Adipocyte (in vitro differentiated cells): ENCODE measurements around the gene LCN6.
A peak's percentile ranks its signal among the peaks of the same experiment; 100 is the strongest.
"Not testable (repeated sequence)": the region's sequence is repeated elsewhere in the genome, so short reads cannot be mapped to it uniquely, and the experiment has no call there.

Experiments used
- DNase-seq: peaks from one replicate; pipeline ENCODE4 v3.0.0-alpha.2; 2015; ENCODE audit warnings: low read depth
- H3K27me3 ChIP-seq: replicated peaks from 2 replicates; pipeline ENCODE4 v1.7.0; 2013; ENCODE audit warnings: mild to moderate bottlenecking, low read length, moderate library complexity; ENCODE audit not compliant: control insufficient read depth, insufficient read depth
- H3K36me3 ChIP-seq: 2 replicates; pipeline ENCODE4 v1.7.0; 2013; ENCODE audit warnings: low read length, mild to moderate bottlenecking, moderate library complexity; ENCODE audit not compliant: control insufficient read depth, insufficient read depth, severe bottlenecking
- H3K4me1 ChIP-seq: 2 replicates; pipeline ENCODE4 v1.7.0; 2013; ENCODE audit warnings: mild to moderate bottlenecking, low read length, moderate library complexity; ENCODE audit not compliant: control insufficient read depth, insufficient read depth
- H3K4me3 ChIP-seq: 2 replicates; pipeline ENCODE4 v1.7.0; 2013; ENCODE audit warnings: mild to moderate bottlenecking, low read length, moderate library complexity
- H3K9ac ChIP-seq: 2 replicates; pipeline ENCODE4 v1.7.0; 2013; ENCODE audit warnings: mild to moderate bottlenecking, low read length, moderate library complexity
- H3K9me3 ChIP-seq: 2 replicates; pipeline ENCODE4 v1.7.0; 2013; ENCODE audit warnings: mild to moderate bottlenecking, low read length, moderate library complexity; ENCODE audit not compliant: control insufficient read depth

Gene LCN6

GRCh38 chr9:136719195-136719880 lies 29.0 kb downstream of the LCN6 start:
- no peak for DNase-seq
- peaks cover 19% of the 10 kb centered on the region for H3K36me3 ChIP-seq

GRCh38 chr9:136718345-136719194 lies 29.8 kb downstream of the LCN6 start:
- Histone ChIP-seq H3K9ac (no peak overlapping the region), H3K36me3 (peaks cover 11% of the 10 kb centered on the region), H3K4me1 (peaks cover 6% of the 10 kb centered on the region), H3K9me3 (no peaks in the 10 kb centered on the region), H3K27me3 (peaks cover 14% of the 10 kb centered on the region), H3K4me3 (no peak overlapping the region)
- no peak for DNase-seq

More at GRCh38 chr9:136719195-136719880, 29.0 kb downstream of the LCN6 start:
- no peaks in the 10 kb centered on the region for H3K9me3 ChIP-seq
- H3K9ac ChIP-seq: no peak overlapping the region
- H3K4me1 ChIP-seq: peaks cover 6% of the 10 kb centered on the region
- no peak overlapping the region for H3K4me3 ChIP-seq
- H3K27me3 ChIP-seq: peaks cover 11% of the 10 kb centered on the region

- Histone ChIP-seq H3K36me3 (no peaks in the 10 kb centered on the region), H3K27me3 (peaks cover 21% of the 10 kb centered on the region), H3K9ac (no peak overlapping the region), H3K4me3 (no peak overlapping the region), H3K9me3 (no peaks in the 10 kb centered on the region), H3K4me1 (peaks cover 6% of the 10 kb centered on the region)
- no peak for DNase-seq
These were observed 30.9 kb downstream of the LCN6 start for GRCh38 chr9:136717399-136717798.

DNA sequence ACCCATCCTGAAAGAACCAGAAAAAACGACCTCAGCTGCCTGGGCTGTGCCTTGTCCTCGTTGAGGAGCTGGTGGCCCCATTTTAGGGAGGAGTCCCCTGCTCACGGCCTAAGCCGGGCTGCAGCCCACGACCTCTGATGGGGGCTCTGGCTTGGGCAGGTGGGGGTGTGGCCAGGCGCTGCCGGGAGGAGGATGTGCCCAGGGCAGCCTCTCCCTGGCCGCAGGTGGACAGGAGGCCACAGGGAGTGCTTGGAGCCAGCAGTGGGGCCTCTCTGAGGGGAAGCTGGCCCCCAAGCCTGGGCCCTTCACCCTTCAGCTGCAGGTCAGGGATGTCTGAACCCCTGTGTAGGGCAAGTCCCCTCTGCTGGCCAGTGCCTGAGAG lies 33.4 kb downstream of the LCN6 start:
- H3K4me1 ChIP-seq: peaks cover 3% of the 10 kb centered on the region
- DNase-seq: no peak
- H3K9me3 ChIP-seq: no peaks in the 10 kb centered on the region
- no peak overlapping the region for H3K4me3 ChIP-seq
- H3K27me3 ChIP-seq: peaks cover 26% of the 10 kb centered on the region
- H3K36me3 ChIP-seq: no peaks in the 10 kb centered on the region
- no peak overlapping the region for H3K9ac ChIP-seq

- Histone ChIP-seq H3K4me3 (no peak overlapping the region), H3K36me3 (no peaks in the 10 kb centered on the region)
- DNase-seq: no peak
These were observed 34.0 kb downstream of the LCN6 start for GRCh38 chr9:136714096-136714892.

GRCh38 chr9:136713550-136713949 lies 34.8 kb downstream of the LCN6 start:
- Histone ChIP-seq H3K9ac (no peak overlapping the region), H3K36me3 (no peaks in the 10 kb centered on the region), H3K9me3 (no peaks in the 10 kb centered on the region), H3K27me3 (peaks cover 28% of the 10 kb centered on the region), H3K4me1 (peaks cover 3% of the 10 kb centered on the region), H3K4me3 (no peak overlapping the region)
- no peak for DNase-seq

More at GRCh38 chr9:136714096-136714892, 34.0 kb downstream of the LCN6 start:
- peaks cover 28% of the 10 kb centered on the region for H3K27me3 ChIP-seq
- no peak overlapping the region for H3K9ac ChIP-seq
- H3K4me1 ChIP-seq: peaks cover 3% of the 10 kb centered on the region
- no peaks in the 10 kb centered on the region for H3K9me3 ChIP-seq

GRCh38 chr9:136712690-136713544 lies 35.4 kb downstream of the LCN6 start:
- peaks cover 28% of the 10 kb centered on the region for H3K27me3 ChIP-seq
- DNase-seq: no peak
- H3K9ac ChIP-seq: no peak overlapping the region
- H3K4me3 ChIP-seq: no peak overlapping the region
- H3K36me3 ChIP-seq: no peaks in the 10 kb centered on the region
- no peaks in the 10 kb centered on the region for H3K9me3 ChIP-seq
- H3K4me1 ChIP-seq: peaks cover 3% of the 10 kb centered on the region

DNA sequence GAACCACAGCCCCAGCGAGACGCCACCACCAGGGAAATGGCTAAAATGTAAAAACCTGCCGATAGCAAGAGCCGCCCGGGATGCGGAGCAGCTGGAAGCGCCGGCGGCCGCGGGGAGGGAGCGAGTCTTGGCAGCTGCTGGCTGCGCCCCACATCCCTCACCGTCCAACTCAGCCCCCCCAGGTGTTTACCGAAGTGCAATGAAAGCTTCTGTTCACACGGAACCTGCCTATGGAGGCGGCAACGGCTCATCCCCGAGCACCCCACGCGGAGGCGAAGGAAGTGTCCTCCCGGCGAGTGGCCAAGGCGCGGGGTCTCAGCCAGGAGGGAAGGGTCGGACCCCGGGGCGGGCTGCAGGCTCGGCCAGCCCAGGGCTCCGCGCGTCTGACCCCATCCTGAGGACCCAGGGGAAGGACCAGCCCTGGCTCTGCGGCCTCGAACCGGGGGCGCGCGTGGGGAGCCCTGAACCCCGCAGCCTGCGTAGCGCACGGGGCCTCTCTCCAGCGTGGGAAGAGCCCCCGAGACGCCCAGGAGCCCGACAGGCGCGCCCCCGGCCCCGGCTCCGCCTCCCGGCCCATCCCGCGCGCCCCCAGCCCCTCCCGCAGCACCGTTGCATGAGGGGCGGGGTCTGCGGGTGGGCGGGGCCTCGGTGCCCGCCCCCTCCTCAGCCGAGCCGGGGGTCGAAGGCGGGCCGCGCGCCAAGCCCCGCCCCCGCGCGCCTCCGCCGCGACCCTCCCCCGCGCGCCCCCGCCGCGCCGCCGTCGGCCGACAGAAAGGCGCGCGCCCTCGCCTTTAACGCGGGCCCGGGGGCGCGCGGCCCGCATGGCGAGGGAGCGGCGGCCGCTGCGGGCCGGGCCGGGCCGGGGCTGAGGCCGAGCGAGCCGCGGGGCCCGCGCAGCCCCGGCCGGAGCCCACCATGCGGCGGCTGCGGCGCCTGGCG lies 36.3 kb downstream of the LCN6 start, which contains the start of gene DIPK1B:
Gene DIPK1B, plus strand, starts transcription at position 822 of the 939 bp plus-strand sequence. Its CDS starts 94 bp downstream, at position 916.
- H3K27me3 ChIP-seq: peaks cover 30% of the 10 kb centered on the region
- peaks cover 3% of the 10 kb centered on the region for H3K4me1 ChIP-seq
- DNase-seq: peak; percentile 57
- H3K4me3 ChIP-seq: no peak within 1 kb of the TSS
- H3K36me3 ChIP-seq: no peaks in the 10 kb centered on the region
- no peaks in the 10 kb centered on the region for H3K9me3 ChIP-seq
- no peak within 1 kb of the TSS for H3K9ac ChIP-seq

- not testable (repeated sequence) for H3K4me3 ChIP-seq, H3K9ac ChIP-seq, H3K36me3 ChIP-seq, H3K4me1 ChIP-seq, DNase-seq, H3K9me3 ChIP-seq
- peaks cover 30% of the 10 kb centered on the region for H3K27me3 ChIP-seq
These were observed 37.1 kb downstream of the LCN6 start for GRCh38 chr9:136711219-136711648.
